ENCODE results near the gene EFNB2.

DNA sequence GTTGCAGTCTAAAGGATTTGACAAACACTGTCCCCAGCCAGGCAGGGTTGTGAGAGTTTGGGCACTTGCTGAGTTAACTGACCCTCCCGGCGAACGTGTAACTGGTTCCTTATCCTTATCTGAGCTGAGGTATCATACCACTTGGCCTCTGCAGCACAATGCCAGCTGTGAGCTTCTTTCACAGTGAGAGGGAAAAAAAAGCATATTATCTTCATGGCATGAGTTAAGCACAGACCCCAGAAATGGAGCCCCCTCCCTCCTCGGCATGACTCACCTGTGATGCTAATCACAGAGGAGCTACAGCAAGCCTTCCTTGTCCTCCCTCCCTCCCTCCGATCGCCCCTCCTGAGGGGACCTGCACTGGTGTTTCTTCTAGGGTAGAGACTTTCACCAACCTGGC is 60.5 kb downstream of the EFNB2 start:
- no peak for TF ChIP-seq TCF12 (IDR thresholded peaks at IDR 0.05; ENCODE audit: low read depth)
- TF ChIP-seq CREB1 (IDR thresholded peaks at IDR 0.05; ENCODE audit: low read depth) = no peak
- TF ChIP-seq, protein P1, sequence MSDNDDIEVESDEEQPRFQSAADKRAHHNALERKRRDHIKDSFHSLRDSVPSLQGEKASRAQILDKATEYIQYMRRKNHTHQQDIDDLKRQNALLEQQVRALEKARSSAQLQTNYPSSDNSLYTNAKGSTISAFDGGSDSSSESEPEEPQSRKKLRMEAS (IDR thresholded peaks at IDR 0.05) = no peak
- no peak for TF ChIP-seq NFIC (IDR thresholded peaks at IDR 0.05)
- TF ChIP-seq ZBTB7A (IDR thresholded peaks at IDR 0.05; ENCODE audit: low read depth) = no peak
- TF ChIP-seq CEBPB (IDR thresholded peaks at IDR 0.05) = no peak
- no peak for TF ChIP-seq EP300 (IDR thresholded peaks at IDR 0.05; ENCODE audit: borderline replicate concordance)
- TF ChIP-seq, protein P2, sequence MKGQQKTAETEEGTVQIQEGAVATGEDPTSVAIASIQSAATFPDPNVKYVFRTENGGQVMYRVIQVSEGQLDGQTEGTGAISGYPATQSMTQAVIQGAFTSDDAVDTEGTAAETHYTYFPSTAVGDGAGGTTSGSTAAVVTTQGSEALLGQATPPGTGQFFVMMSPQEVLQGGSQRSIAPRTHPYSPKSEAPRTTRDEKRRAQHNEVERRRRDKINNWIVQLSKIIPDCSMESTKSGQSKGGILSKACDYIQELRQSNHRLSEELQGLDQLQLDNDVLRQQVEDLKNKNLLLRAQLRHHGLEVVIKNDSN (IDR thresholded peaks at IDR 0.05) = no peak
- TF ChIP-seq RAD21 (IDR thresholded peaks at IDR 0.05; ENCODE audit: low read depth) = no peak
- TF ChIP-seq FOXM1 (IDR thresholded peaks at IDR 0.05; ENCODE audit: borderline replicate concordance, low read depth) = no peak
- no peak for TF ChIP-seq TAF1 (IDR thresholded peaks at IDR 0.05; ENCODE audit: low read depth)
- TF ChIP-seq, protein P3, sequence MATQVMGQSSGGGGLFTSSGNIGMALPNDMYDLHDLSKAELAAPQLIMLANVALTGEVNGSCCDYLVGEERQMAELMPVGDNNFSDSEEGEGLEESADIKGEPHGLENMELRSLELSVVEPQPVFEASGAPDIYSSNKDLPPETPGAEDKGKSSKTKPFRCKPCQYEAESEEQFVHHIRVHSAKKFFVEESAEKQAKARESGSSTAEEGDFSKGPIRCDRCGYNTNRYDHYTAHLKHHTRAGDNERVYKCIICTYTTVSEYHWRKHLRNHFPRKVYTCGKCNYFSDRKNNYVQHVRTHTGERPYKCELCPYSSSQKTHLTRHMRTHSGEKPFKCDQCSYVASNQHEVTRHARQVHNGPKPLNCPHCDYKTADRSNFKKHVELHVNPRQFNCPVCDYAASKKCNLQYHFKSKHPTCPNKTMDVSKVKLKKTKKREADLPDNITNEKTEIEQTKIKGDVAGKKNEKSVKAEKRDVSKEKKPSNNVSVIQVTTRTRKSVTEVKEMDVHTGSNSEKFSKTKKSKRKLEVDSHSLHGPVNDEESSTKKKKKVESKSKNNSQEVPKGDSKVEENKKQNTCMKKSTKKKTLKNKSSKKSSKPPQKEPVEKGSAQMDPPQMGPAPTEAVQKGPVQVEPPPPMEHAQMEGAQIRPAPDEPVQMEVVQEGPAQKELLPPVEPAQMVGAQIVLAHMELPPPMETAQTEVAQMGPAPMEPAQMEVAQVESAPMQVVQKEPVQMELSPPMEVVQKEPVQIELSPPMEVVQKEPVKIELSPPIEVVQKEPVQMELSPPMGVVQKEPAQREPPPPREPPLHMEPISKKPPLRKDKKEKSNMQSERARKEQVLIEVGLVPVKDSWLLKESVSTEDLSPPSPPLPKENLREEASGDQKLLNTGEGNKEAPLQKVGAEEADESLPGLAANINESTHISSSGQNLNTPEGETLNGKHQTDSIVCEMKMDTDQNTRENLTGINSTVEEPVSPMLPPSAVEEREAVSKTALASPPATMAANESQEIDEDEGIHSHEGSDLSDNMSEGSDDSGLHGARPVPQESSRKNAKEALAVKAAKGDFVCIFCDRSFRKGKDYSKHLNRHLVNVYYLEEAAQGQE (IDR thresholded peaks at IDR 0.05; ENCODE audit: low read depth) = no peak
